ENCODE measurements around the gene TMEM107. TPM values are rescaled to one million over a fixed set of nuclear protein-coding genes. Genes with fewer than 3 reads are reported as not detected.

The TMEM107 gene
- total RNA-seq, 1 donor from 2014 or later: 24.6 TPM

- no peak overlapping the region for H3K27ac Mint-ChIP-seq
- H3K36me3 Mint-ChIP-seq (ENCODE audit: insufficient read depth): no peaks in the 10 kb centered on the region
- H3K4me1 Mint-ChIP-seq (ENCODE audit: low read depth): peaks cover 1% of the 10 kb centered on the region
- peak; percentile 20 for DNase-seq (ENCODE audit: low spot score, unreplicated experiment)
- no peak overlapping the region for H3K4me3 Mint-ChIP-seq (ENCODE audit: low read depth)
- TF ChIP-seq CTCF (IDR thresholded peaks at IDR 0.05; ENCODE audit: unreplicated experiment): no peak
- no peaks in the 10 kb centered on the region for H3K9me3 Mint-ChIP-seq (ENCODE audit: low read depth)
- no peaks in the 10 kb centered on the region for H3K27me3 Mint-ChIP-seq
Observed at GRCh38 chr17:8192070-8192815, 16.1 kb upstream of the TMEM107 start.

- Mint-ChIP-seq H3K27me3 (no peaks in the 10 kb centered on the region), H3K4me3 (ENCODE audit: low read depth) (no peak overlapping the region), H3K27ac (no peak overlapping the region)
Observed at GRCh38 chr17:8190506-8190905, 14.3 kb upstream of the TMEM107 start.

GRCh38 chr17:8189711-8190477, 13.7 kb upstream of the TMEM107 start, which contains the start of gene BORCS6:
TSS of gene BORCS6 (minus strand) at chr17:8190180. CDS start at chr17:8190140, 40 bp downstream.
- Mint-ChIP-seq H3K27ac (peak within 1 kb of the TSS; percentile 63), H3K4me3 (ENCODE audit: low read depth) (no peak within 1 kb of the TSS)
- TF ChIP-seq CTCF (IDR thresholded peaks at IDR 0.05; ENCODE audit: unreplicated experiment): peak; percentile 23

More at GRCh38 chr17:8190506-8190905, 14.3 kb upstream of the TMEM107 start:
- no peak for DNase-seq (ENCODE audit: low spot score, unreplicated experiment)
- no peaks in the 10 kb centered on the region for H3K9me3 Mint-ChIP-seq (ENCODE audit: low read depth)
- no peak for TF ChIP-seq CTCF (IDR thresholded peaks at IDR 0.05; ENCODE audit: unreplicated experiment)
- no peaks in the 10 kb centered on the region for H3K36me3 Mint-ChIP-seq (ENCODE audit: insufficient read depth)
- peaks cover 1% of the 10 kb centered on the region for H3K4me1 Mint-ChIP-seq (ENCODE audit: low read depth)

GRCh38 chr17:8189041-8189710, 13.0 kb upstream of the TMEM107 start:
- DNase-seq (ENCODE audit: low spot score, unreplicated experiment): peak; percentile 24
- peaks cover 1% of the 10 kb centered on the region for H3K4me1 Mint-ChIP-seq (ENCODE audit: low read depth)
- H3K36me3 Mint-ChIP-seq (ENCODE audit: insufficient read depth): no peaks in the 10 kb centered on the region
- H3K27ac Mint-ChIP-seq: no peak overlapping the region
- no peak for TF ChIP-seq CTCF (IDR thresholded peaks at IDR 0.05; ENCODE audit: unreplicated experiment)
- no peak overlapping the region for H3K4me3 Mint-ChIP-seq (ENCODE audit: low read depth)
- H3K27me3 Mint-ChIP-seq: no peaks in the 10 kb centered on the region
- H3K9me3 Mint-ChIP-seq (ENCODE audit: low read depth): no peaks in the 10 kb centered on the region

More at GRCh38 chr17:8189711-8190477, 13.7 kb upstream of the TMEM107 start, which contains the start of gene BORCS6:
- Mint-ChIP-seq H3K9me3 (ENCODE audit: low read depth) (no peaks in the 10 kb centered on the region), H3K4me1 (ENCODE audit: low read depth) (peaks cover 1% of the 10 kb centered on the region), H3K36me3 (ENCODE audit: insufficient read depth) (no peaks in the 10 kb centered on the region), H3K27me3 (no peaks in the 10 kb centered on the region)
- peak; percentile 84 for DNase-seq (ENCODE audit: low spot score, unreplicated experiment)

GRCh38 chr17:8188263-8188839, 12.2 kb upstream of the TMEM107 start:
- Mint-ChIP-seq H3K36me3 (ENCODE audit: insufficient read depth) (no peaks in the 10 kb centered on the region), H3K27me3 (no peaks in the 10 kb centered on the region), H3K9me3 (ENCODE audit: low read depth) (no peaks in the 10 kb centered on the region), H3K27ac (no peak overlapping the region), H3K4me3 (ENCODE audit: low read depth) (no peak overlapping the region), H3K4me1 (ENCODE audit: low read depth) (peaks cover 1% of the 10 kb centered on the region)
- no peak for DNase-seq (ENCODE audit: low spot score, unreplicated experiment)
- no peak for TF ChIP-seq CTCF (IDR thresholded peaks at IDR 0.05; ENCODE audit: unreplicated experiment)

Measured in progenitor cell of endocrine pancreas (in vitro differentiated cells).